Fibroblast of skin of scalp (primary cell): ENCODE measurements around the gene ESF1.
A peak's percentile ranks its signal among the peaks of the same experiment; 100 is the strongest.
"Not testable (repeated sequence)": the region's sequence is repeated elsewhere in the genome, so short reads cannot be mapped to it uniquely, and the experiment has no call there.

ENCODE experiments used
- DNase-seq: peaks from one replicate; pipeline ENCODE4 v3.0.0-alpha.2; 2013

ESF1 gene

DNA sequence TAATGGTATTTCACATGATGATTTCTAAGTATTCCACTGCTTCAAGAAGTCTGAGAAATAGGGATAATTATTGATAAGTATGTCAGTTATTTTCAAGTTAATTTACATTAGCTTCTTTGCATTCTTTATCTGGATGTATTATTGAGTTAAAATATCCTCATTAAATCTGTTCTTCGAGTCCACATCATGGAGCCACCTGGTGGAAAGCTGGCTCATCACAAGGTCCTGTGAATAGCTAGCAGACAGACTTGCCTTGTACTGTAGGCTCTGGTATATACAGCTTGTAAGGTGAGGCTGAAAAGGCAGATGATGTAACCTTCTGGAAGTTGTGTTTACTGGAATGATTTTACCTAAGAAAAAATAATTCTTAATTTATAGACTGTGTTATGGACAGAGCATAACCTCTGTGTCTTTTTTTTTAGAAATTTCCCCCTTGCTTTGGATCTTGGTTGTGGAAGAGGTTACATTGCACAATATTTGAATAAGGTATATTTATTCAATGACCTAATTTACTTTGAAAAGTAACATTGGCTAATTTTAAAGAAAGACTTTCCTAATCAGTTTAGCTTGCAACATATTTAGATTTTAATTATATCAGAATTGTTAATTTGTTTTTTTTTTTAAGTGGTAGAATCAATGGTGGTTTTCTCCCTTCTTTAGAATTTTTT, 3.6 kb upstream of the ESF1 start:
- peak; percentile 54 for DNase-seq

DNA sequence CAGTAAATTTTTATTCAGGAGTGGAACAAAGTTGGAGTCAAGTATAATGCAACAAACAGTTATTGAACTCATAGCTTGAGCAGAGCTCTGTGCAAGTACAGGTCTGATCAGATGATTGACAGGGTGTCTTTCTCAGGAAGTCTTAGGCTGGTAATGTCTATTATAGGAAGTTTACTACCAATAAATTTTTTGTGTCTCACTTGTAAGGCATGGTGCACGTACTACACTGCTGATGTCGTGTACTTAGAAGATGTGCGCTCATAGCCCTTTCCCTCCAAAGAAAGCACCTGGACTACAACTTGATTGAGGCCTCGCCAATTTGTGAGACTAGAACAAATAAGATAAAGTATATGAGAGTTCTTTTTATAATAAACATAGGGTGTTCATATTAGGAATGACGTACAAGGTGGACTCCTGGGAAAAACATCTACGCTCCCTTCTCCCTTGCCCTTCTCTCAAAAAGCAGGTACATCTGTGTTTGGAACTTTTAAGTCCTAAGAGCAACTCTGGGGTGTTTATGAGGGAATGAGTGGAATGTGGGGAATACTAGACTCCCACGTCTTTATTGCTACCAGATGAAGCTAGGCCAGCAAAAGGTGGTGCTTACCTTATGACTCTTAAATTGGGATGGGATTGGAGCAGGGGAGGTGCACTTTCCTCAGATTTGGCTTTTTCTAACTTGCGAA, 1.6 kb upstream of the ESF1 start:
- no peak for DNase-seq

DNA sequence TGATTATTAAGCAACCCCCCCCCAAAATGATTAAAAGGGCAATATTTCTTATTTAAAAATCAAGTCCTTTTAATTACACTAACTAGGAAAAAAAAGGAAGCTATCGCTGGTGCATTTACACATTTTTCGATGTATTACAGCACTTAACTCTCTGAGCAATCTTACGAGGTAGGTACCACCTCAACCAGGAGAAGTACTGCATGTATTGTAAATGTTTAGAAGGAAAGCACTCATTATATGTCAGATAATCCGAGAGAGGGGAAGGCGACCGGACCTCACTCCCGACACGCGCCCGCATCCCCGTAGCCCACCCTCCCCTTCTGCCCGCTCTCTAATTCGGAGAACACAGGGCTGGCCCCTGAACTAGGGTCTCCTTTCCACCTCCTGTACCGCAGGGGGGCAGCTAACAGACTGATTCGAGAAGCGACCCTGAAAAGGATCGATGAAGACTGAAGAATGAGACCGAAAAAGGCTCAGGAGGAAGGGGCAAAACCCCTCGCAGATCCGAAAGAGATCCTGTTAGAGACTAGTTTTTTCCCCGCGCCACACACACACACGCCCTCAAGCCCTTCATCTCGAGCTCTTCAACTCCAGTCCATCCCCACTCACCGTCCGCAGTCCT, 337 bp downstream of the ESF1 start:
- DNase-seq = no peak

DNA sequence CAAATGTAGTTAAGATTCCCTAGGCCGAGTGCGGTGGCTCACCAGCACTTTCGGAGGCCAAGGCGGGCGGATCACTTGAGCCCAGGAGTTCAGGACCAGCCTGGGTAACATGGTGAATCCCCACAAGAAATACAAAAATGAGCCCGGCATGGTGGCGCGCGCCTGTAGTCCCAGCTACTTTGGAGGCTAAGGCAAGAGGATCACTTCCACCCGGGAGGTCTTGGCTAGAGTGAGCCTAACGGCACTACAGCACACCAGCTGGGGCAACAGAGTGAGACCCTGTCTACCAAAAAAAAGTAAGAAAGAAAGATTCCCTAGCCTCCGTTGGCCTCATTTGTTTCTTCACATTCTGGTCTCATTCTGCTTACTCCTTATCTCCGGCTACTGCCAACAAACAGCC, 1.2 kb downstream of the ESF1 start:
- no peak for DNase-seq

DNA sequence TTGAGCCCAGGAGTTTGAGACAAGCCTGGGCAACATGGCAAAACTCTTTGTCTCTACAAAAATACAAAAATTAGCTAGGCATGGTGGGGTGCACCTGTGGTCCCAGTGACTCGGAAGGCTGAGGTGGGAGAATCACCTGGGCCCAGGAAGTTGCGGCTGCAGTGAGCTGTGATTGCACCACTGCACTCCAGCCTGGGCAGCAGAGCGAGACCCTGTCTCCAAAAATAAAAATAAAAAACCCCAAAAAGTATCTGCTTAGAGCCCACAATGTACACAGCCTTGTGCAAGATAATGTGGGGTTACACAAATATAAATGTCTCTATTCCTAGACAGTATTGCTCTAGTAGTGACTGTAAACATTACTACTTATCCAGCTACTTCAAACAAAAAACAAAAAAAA, 5.9 kb downstream of the ESF1 start:
- no peak for DNase-seq

DNA sequence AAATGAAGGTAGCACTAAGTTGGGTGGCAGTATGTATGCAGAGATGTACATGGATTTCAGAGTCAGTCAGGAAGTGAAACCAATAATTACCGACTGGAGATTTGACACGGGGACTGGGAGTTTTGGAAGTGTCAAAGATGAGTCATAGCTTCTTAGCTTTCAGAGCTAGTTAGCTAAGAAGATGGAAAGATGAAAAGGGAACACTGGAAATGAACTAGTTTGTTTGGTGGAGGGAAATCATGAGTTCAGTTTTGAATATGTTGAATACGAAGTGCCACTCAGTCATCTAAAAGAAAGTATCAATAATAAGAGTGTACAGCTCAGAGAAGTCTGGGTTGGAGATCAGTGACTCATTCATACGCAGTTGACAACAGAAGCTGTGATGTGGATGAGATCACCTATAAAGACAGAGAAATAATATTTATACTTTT, 7.5 kb downstream of the ESF1 start:
- DNase-seq = no peak

DNA sequence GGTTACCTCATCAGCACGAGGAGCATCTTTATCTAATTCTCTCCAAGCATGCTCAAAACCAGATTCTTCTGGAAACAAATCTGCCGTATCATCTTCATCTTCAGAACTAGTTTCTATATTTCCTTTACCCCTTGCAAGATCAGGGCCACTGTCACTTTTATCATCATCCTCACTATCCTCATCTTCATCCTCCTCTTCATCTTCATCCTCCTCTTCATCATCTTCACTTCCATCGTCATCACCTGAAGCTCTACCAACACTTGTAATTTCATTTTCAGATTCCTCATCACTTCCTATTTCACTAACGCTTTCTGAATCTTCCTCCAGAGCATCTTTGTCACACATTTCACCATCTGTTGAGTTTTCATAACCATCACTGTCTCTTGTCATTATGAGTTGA, 8.9 kb downstream of the ESF1 start:
- no peak for DNase-seq

DNA sequence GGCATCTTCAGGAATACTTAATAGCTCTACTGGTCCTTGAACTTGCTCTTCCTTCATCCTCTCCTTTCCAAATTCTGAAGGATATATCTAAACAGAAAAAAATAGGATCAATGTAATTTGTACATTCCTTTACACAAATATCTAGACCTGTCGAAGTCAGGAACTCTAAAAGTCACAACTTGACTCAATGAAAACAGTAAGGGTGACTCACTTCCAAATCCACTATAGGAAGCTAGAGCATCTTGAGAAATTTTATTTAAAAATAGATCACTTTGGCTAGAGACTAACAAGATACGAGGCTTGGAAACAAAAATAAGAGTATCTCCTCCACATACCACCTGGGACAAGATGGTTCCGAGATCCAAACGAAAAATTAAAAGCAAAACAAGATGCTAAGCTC, 12.2 kb downstream of the ESF1 start:
- DNase-seq = no peak

DNA sequence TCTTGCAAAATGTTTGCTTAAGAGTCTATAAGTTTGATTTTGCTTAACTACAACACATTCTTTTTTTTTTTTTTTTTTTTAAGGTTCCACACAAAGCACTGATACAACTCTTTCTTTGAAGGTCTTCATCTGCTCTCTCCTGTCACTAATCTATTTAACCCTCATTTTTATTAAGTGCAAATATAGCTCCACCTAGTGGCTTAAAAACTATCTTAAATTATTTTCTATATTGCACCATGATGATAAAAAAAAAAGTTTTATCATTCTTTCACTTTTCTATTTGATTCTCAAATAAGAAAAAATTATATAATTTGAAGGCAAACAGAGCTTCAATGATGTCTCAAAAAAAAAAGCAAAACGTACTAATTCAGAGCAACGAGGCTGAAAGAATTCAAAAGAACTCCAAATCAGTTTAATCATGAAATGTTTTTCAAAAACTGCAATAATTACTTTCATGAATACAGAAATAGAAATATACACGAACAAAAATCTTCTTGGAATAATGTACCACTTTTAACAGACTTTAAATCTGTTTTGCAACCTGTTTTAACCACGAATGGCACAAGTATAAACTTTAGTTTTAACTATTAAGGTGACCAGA, 12.8 kb downstream of the ESF1 start:
- DNase-seq = peak; percentile 30

DNA sequence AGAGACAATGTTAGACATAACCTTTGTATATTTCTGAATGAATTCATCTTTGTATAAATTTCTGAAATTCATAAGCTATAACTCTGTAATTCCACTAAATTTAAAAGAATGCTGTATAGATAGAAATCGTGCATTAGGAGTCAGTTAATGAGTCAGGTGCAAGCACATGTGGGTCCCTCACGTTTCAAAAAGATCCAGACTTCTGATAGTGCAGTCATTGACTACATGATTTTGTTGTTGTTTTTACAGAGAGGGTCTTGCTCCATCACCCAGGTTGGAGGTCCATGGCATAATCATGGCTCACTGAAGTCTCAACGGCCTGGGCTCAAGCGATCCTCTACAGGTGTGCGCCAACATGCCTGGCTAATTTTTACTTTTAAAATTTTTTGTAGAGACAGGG, 14.6 kb downstream of the ESF1 start:
- DNase-seq = no peak

DNA sequence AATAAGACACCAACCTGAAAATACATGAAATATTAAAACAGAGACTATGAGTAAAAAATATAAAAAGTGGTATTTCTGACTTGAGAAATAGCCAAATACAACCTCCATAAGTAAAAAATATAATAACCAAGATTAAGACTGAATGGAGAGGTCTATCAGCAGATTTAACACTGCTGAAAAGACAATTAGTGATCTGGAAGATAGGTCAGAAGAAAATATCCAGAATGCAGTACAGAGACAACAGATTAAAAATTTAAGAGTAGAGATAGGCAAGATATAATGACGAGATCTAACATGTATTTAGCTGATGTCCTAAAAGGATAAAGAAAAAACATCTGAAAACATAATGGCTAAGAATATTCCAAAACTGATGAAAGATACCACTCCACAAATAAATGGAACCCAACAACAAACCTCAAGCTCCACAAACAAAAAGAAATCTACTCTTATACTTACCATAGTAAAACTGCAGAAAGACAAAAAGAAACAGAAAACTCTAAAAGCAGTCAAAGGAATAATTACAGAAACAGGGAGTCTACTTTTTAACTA, 18.8 kb downstream of the ESF1 start:
- no peak for DNase-seq

DNA sequence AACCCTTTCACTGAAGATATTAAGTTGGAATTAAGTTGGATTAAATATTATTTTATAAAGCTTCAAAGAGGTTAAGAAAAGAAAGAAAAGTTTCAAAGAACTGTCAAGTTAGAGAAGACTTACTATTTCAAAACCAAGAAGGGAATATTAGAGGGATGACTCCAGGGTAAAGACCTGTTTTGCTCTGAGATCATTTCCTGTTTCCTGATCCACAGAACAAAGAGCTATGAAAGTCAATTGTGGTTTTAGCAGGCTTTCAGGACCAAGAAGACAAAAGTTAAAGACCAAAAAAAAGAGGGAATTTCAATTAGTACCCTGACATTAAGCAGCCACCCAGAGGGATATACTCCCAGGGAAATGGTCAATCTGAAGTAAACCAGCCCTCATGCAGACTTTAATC, 19.4 kb downstream of the ESF1 start:
- no peak for DNase-seq

DNA sequence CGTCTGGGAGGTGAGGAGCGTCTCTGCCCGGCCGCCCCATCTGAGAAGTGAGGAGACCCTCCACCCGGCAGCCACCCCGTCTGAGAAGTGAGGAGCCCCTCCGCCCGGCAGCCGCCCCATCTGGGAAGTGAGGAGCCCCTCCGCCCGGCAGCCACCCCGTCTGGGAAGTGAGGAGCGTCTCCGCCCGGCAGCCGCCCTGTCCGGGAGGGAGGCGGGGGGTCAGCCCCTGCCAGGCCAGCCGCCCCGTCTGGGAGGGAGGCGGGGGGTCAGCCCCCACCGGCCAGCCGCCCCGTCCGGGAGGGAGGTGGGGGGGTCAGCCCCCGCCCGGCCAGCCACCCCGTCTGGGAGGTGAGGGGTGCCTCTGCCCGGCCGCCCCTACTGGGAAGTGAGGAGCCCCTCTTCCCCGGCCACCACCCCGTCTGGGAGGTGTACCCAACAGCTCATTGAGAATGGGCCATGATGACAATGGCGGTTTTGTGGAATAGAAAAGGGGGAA, 24.2 kb downstream of the ESF1 start:
- DNase-seq = not testable (repeated sequence)

DNA sequence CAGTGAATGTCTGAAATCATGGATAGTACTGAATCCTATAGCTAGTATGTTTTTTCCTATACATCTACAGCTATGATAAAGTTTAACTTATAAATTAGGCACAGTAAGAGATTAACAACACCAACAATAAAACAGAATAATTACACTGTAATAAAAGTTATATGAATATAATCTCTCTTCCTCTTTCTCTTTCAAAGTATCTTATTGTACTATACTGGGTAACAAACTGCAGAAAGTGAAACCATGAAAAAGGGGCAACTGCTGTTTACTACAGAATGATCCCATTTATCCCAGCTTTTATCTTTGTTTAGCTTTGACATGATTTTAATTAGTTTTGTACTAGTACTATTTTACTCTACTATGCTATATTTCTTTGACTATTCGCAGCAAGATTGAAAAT, 25.8 kb downstream of the ESF1 start:
- no peak for DNase-seq

DNA sequence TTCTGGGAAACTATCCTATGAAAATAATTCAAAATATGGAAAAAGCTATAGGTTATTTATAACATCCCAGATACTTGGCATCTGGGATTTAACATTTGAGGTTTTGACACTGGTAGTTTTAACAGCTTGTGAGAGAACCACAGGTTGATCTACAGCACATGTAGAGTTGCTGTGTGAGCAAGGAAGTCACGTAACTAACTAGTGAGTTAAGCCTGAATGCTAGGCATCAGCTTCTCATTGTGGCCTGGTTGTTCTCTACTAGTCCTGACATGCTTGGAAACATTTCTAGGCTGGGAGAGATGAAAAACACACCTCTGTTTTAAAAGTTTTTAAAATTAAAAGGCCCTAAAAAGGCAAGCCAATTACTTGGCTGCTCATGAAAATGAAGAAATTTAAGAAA, 28.2 kb downstream of the ESF1 start:
- DNase-seq = peak; percentile 13

DNA sequence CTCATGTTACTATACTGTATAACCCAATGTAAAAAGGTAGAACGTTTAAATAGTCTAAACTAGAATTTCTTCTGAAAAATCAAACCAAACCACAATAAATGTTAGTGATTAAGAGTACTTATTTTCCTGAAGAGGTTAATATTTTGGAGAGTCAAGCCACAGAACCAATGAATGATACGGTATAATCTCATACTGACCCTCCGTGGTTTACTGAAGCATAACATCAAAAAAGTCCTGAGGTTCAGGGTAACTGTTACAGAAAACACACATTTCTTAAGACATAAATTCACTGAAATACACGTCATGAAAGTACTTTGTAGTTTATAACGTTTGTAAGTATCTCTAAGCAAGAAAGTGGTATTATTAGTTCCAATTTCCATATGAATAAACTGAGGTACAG, 28.9 kb downstream of the ESF1 start:
- DNase-seq = no peak

DNA sequence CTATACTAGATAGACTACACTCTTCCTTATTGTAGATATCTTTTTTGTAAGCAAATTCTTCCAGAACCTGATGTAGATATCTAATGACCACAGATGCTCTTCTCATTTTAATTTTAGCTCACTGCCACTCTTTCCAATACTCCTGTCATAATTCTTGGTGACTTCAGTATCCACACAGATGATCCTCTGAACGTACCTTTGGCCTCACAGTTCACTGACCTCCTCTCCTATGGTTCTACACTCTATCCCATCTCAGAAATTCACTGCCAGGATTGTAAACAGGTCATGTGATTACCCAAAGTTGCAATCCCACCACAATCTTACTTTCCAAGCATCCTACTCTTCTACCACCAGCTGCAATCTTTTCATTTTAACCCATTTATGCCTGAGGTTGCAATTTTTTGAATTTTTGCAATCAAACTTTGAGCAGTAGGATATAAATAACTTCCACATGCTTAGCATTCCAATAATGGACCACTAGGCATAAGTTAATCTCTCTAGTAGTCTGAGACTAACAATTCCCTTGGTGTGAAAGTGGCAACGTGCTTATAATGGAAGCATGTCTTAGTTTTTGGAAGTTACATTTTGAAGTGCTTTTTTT, 31.2 kb downstream of the ESF1 start:
- DNase-seq = peak; percentile 27

DNA sequence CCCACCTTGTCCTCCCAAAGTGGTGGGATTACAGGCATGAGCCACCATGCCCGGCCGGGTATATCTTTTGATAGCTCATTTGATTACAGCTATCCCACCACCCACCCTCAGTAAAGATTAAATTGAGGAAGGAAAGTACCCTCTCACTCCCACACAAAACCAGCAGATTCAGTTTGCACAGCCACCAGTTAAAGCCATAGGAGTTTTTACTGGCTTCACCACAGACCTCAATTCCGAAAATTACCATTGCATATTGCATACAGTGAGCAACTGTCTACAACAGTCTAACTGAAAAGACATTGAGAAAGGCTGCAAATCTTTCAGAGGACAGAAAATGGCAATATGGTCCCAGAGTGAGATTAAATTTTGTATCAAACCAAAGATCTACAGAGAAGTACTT, 34.9 kb downstream of the ESF1 start:
- DNase-seq = no peak

DNA sequence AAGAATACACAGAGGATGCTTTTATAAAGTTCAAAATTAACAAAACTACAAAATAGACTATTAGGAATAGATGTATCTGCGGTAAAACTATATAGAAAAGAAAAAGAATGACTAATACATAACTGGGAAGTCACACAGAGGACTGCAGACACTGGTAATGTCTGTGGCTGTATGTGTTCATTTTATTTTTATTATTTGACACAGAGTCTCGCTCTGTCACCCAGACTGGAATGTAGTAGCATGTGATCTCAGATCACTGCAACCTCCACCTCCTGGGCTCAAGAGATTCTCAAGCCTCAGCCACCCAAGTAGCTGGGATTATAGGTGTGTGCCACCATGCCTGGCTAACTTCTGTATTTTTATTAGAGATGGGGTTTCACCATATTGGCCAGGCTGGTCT, 38.9 kb downstream of the ESF1 start:
- peak; percentile 47 for DNase-seq

DNA sequence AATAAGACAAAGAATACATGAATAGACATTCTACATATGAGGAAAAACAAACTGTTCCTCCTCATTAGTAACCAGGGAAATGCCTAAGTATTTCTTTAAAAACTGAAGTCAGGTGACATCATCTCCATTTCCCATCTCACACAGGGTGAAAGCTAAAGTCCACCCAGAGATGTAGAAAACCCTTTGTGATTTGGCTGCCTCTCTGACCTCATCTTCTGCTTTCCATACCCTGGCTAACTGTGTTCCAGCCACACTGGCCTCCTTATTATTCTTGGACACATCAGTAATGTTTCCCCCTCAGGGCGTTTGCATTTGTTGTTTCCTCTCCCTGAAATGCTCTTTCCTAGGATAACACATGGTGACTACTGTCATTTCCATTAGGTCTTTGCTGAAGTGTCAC, 40.4 kb downstream of the ESF1 start:
- no peak for DNase-seq

DNA sequence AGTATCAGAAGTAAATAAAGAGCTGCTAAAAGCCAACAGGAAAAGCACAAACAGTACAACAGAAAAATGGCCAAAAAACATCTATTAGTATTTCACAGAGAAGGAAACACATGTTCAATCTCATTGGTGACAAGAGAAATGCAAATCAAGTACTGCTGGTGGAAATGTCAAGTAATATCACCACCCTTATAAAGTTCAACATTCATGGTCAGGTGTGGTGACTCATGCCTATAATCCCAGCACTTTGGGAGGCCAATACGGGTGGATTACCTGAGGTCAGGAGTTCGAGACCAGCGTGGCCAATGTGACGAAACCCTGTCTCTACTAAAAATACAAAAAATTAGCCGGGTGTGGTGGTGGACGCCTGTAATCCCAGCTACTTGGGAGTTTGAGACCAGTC, 42.8 kb downstream of the ESF1 start:
- DNase-seq = no peak

DNA sequence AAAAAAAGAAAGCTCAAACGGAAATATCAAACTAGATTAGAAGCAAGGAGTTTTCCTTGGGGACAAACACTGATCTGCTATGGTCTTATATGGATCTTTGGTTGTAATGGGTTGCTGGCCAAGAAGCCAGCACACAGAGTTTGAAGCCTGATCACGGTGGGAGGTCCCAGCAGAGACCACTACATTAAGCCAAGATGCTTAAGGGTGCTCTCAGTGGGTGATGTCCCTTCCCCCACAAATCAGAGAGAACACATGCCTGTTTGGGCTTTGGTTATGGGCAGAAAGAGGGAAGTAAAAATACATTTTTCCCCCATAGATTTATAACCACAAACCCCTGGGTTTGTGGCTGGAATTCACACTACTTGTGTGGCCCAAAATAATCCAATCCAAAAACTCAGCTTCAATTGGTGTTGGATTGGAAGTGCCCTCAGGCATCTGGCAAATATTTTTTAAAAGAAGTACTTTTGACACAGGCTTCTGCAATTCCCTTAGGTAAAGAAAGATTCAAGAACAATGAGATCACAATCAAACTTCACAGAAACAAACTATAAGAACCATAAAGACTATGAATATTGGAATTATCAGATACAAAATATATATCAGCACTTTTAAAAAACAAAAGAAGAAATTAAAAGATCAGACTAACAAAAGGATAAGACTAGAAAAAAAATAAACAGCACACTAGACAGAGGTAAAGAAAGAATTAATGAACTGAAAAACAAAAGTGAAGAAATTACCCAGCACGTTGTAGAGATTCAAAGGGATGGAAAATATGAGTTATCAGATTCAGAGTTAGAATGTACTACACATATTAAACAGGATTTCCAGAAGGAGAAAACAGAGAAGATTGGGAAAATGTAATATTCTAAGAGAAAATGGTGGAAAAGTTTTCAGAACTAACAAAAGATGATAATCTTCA, 44.7 kb downstream of the ESF1 start:
- peak; percentile 90 for DNase-seq
